Upper lobe of left lung (tissue), 6 donors: ENCODE results near the gene CEP63. TPM values are rescaled to one million over a fixed set of nuclear protein-coding genes. Genes with fewer than 3 reads are reported as not detected.

Experiments
- ATAC-seq, 2 donors: fragments of 200-7000 bp; cut with Tn5 transposase; one replicate each; pipeline ENCODE4 v1.9.1; 2022; ENCODE audit warnings: mild to moderate bottlenecking in 2 of 2, moderate library complexity in 2 of 2; ENCODE audit not compliant: low FRiP score in 2 of 2
- DNase-seq, 2 donors: peaks; one replicate each; pipeline ENCODE4 v3.0.0-alpha.2; 2019 to 2020
- H3K27ac ChIP-seq, 4 donors: fragments of 200-600 bp; sonication (generic); one replicate each; pipeline ENCODE4 v1.5.1; 2016 to 2019
- H3K27me3 ChIP-seq, 4 donors: fragments of 200-600 bp; sonication (generic); one replicate each; pipeline ENCODE4 v1.5.1; 2017 to 2019
- H3K36me3 ChIP-seq, 4 donors: fragments of 200-600 bp; sonication (generic); one replicate each; pipeline ENCODE4 v1.5.1; 2016 to 2019
- H3K4me1 ChIP-seq, 4 donors: fragments of 200-600 bp; sonication (generic); one replicate each; pipeline ENCODE4 v1.5.1; 2018 to 2019
- H3K4me3 ChIP-seq, 4 donors: fragments of 200-600 bp; sonication (generic); one replicate each; pipeline ENCODE4 v1.5.1; 2017 to 2019; ENCODE audit warnings: mild to moderate bottlenecking in 2 of 4, moderate library complexity in 1 of 4
- H3K9me3 ChIP-seq, 4 donors: fragments of 200-600 bp; sonication (generic); one replicate each; pipeline ENCODE4 v1.5.1; 2018 to 2019
- EP300 ChIP-seq, 4 donors: sonication (generic); formaldehyde crosslinking; IDR thresholded peaks; one replicate each; pipeline ENCODE4 v1.5.1; 2017; ENCODE audit warnings: antibody characterized with exemption in 4 of 4, control low read depth in 2 of 4
- POLR2A ChIP-seq, 4 donors: fragments of 450-650 bp; IDR thresholded peaks; one replicate each; pipeline ENCODE4 v1.5.1; 2016 to 2017; ENCODE audit warnings: antibody characterized with exemption in 4 of 4, mild to moderate bottlenecking in 2 of 4
- POLR2AphosphoS5 ChIP-seq, 2 donors: sonication (generic); formaldehyde crosslinking; IDR thresholded peaks; one replicate each; pipeline ENCODE4 v1.5.1; 2017; ENCODE audit warnings: antibody characterized with exemption in 2 of 2
- WGBS, 2 donors: methylation state at CpG; one replicate each; pipeline ENCODE4 v1.1.5; 2017 to 2018; 5-methylcytosine and 5-hydroxymethylcytosine counted together
- total RNA-seq, 6 donors: library from RNA; depleted of rRNA in 4 of 6; stranded (reverse); fragments of >200 nt in 4 of 6; gene quantifications; one replicate each; pipeline versions ENCODE4 v1.1.0 to v1.2.1, GENCODE V29; 2016 to 2021
- TF ChIP-seq, protein P1 (sequence below), 6 experiments: fragments of 450-650 bp in 4 of 6; fragments of 200-600 bp in 2 of 6; sonication (generic) in 2 of 6; IDR thresholded peaks; one replicate each; pipeline ENCODE4 v1.5.1; 2016 to 2019; ENCODE audit warnings: antibody characterized with exemption in 6 of 6
- donor health status: DM: no; HTN: no; CAD: no; lungs with moderate emphysema.
- donor health status: DM: no; HTN: yes; CAD: no; lungs with severe emphysema.

The CEP63 gene
- total RNA-seq, 6 donors from 2014 or later, result 13.8 to 44.0 (median 20.6) TPM

DNA sequence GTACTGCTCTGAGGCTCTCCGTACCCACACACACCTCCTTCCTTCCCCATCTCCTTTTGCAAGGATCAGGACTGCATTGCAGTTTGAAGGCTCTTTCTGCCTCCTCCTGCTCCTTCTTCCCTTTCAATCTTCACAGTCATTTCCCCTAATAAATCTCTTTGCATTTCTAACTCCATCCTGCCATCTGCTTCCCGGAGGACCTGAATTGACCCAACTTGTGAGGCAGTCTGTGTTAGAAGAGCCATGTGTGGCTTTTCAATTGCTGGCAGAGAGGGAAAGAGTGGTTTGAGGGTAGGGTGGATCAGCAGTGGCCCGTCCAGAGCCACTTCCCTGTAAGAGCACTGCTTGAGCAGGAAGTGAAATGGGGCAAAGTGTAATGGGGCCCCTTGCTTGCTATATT is 35.9 kb upstream of the CEP63 start:
- Histone ChIP-seq H3K27me3 (no peaks in the 10 kb centered on the region), H3K4me1 (peaks cover 7 to 36% (median 18%) of the 10 kb centered on the region in 4 donors), H3K4me3 (no peak overlapping the region), H3K9me3 (no peaks in the 10 kb centered on the region), H3K27ac (no peak overlapping the region), H3K36me3 (no peaks in the 10 kb centered on the region)
- DNase-seq (no peak), ATAC-seq (no peak)
- 44 to 63% methylated on average over 2 to 3 of the region's 3 CpGs for WGBS, 2 donors
- no peak for TF ChIP-seq POLR2AphosphoS5 (IDR thresholded peaks at IDR 0.05)
- no peak for TF ChIP-seq POLR2A (IDR thresholded peaks at IDR 0.05)
- TF ChIP-seq, protein P1, sequence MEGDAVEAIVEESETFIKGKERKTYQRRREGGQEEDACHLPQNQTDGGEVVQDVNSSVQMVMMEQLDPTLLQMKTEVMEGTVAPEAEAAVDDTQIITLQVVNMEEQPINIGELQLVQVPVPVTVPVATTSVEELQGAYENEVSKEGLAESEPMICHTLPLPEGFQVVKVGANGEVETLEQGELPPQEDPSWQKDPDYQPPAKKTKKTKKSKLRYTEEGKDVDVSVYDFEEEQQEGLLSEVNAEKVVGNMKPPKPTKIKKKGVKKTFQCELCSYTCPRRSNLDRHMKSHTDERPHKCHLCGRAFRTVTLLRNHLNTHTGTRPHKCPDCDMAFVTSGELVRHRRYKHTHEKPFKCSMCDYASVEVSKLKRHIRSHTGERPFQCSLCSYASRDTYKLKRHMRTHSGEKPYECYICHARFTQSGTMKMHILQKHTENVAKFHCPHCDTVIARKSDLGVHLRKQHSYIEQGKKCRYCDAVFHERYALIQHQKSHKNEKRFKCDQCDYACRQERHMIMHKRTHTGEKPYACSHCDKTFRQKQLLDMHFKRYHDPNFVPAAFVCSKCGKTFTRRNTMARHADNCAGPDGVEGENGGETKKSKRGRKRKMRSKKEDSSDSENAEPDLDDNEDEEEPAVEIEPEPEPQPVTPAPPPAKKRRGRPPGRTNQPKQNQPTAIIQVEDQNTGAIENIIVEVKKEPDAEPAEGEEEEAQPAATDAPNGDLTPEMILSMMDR (IDR thresholded peaks at IDR 0.05), result no peak
- no peak for TF ChIP-seq EP300 (IDR thresholded peaks at IDR 0.05)

DNA sequence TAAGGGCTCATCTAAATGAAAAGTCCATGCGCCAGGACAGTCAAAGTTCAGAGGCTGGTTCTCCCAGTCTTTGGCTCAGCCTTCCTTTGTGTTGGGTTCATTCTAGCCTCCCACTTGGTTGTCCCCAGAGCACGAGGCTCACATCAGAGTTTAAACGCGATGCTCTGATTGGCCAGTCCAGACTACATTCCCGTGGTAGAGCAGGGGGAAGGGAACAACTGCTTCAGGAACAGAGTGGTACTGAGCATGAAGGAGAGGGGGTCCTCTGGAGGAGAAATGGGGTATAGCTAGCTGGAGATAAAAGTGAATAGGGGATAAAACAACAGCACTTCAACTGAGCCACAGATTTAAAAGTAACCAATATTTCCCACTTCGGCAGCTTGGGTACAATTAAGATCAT is 32.2 kb upstream of the CEP63 start:
- H3K36me3 ChIP-seq, result no peaks in the 10 kb centered on the region
- H3K4me3 ChIP-seq, result no peak overlapping the region
- H3K27ac ChIP-seq, result no peak overlapping the region
- WGBS, 2 donors, result 61 to 70% methylated on average over 6 of the region's 6 CpGs
- no peaks in the 10 kb centered on the region for H3K27me3 ChIP-seq
- DNase-seq, result no peak
- ATAC-seq, result no peak
- peaks cover 0 to 7% (median 0%) of the 10 kb centered on the region in 4 donors for H3K4me1 ChIP-seq
- H3K9me3 ChIP-seq, result no peaks in the 10 kb centered on the region
- no peak for TF ChIP-seq POLR2AphosphoS5 (IDR thresholded peaks at IDR 0.05)
- no peak for TF ChIP-seq POLR2A (IDR thresholded peaks at IDR 0.05)
- TF ChIP-seq, protein P1 (IDR thresholded peaks at IDR 0.05), result no peak
- no peak for TF ChIP-seq EP300 (IDR thresholded peaks at IDR 0.05)

DNA sequence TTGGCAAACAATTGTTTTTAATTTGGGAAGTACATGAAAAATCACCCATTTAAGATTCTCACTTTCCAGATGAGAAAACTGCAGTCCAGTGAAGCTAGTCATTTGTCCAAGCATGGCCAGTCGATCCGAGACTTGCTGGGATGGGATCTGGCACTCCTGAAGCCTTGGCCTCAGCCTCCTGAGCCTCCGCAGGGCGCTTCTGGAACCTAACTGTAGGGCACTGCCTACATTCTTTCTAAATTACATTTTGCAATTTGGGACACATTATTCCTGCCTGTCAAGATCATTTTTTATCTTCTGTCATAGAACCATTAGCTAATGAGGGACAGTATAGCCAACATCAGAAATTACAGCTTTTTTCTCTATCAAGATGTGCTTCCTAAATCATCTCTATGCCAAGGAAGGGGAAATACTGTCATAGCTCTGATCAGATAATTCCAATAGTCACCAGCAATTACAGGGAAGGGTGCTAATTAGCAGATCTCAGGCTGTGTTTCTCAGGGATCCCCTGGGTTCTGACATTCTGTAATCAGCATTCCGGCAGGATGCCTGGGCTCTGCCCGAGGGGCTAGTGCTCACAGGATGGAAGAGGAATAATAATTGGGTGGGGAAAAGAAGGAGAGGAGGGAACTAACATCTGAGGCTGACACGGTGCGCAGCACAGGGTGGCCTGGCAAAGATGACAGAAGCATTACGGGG is 28.3 kb upstream of the CEP63 start:
- DNase-seq (no peak), ATAC-seq (peak in 1 of 2 donors; percentile 68)
- Histone ChIP-seq H3K27me3 (no peaks in the 10 kb centered on the region), H3K36me3 (no peaks in the 10 kb centered on the region), H3K4me3 (no peak overlapping the region), H3K4me1 (peaks cover 0 to 5% (median 0%) of the 10 kb centered on the region in 4 donors), H3K27ac (no peak overlapping the region), H3K9me3 (no peaks in the 10 kb centered on the region)
- TF ChIP-seq POLR2A (IDR thresholded peaks at IDR 0.05) (no peak), EP300 (IDR thresholded peaks at IDR 0.05) (no peak)
- TF ChIP-seq, protein P1 (IDR thresholded peaks at IDR 0.05), result no peak
- 90 to 95% methylated on average over 9 of the region's 9 CpGs for WGBS, 2 donors

DNA sequence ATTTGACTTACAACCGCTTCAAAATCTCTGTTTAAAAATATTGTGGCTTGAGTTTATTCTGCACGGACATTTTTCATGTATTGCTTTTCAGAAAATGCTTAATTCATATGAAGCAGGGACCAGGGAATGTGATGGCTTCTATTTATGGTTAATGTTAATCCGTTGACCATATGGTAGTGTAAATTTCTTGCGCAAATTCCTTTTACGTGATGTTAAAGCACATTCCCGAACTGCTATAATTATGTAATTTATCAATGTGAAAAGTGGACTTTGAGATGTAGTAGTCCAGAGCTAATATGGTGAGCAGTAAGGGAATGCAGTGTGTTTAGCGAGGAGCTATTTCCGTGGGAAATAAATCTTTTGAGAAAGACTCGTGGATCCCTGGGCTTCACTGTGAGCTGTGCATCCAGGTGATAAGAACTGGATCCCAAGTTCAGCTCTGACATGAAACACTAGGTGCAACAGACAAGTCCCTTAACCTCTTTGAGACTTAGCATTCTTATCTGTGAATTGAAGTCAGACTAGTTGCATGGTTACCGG is 27.4 kb upstream of the CEP63 start:
- H3K4me1 ChIP-seq, result peaks cover 0 to 6% (median 2%) of the 10 kb centered on the region in 4 donors
- TF ChIP-seq, protein P1 (IDR thresholded peaks at IDR 0.05), result no peak
- TF ChIP-seq EP300 (IDR thresholded peaks at IDR 0.05), result no peak
- no peak for TF ChIP-seq POLR2A (IDR thresholded peaks at IDR 0.05)
- TF ChIP-seq POLR2AphosphoS5 (IDR thresholded peaks at IDR 0.05), result no peak
- H3K9me3 ChIP-seq, result no peaks in the 10 kb centered on the region
- WGBS, 2 donors, result 81 to 88% methylated on average over 10 of the region's 10 CpGs
- H3K27ac ChIP-seq, result no peak overlapping the region
- DNase-seq (no peak), ATAC-seq (no peak)
- no peak overlapping the region for H3K4me3 ChIP-seq
- no peaks in the 10 kb centered on the region for H3K36me3 ChIP-seq
- no peaks in the 10 kb centered on the region for H3K27me3 ChIP-seq

DNA sequence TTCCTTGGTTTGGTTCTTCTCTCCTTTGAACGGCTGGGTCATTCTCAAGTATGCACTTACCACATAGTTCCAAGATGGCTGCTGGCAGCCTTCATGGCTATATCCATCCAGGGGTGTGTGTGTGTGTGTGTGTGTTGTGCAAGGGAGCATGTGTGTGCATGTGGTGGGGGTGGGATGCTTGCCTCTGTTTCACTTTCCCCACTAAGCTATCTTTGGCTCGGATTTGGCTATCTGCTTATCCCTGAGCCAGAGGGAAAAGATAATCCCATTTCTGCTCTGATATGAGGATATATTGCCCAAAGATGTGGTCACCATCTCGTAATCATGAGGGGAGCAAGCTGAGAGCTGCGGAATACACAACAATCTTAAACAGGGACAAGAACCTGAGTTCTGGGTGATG is 26.3 kb upstream of the CEP63 start:
- Histone ChIP-seq H3K36me3 (no peaks in the 10 kb centered on the region), H3K27me3 (no peaks in the 10 kb centered on the region), H3K4me1 (peaks cover 0 to 9% (median 2%) of the 10 kb centered on the region in 4 donors), H3K9me3 (no peaks in the 10 kb centered on the region), H3K4me3 (no peak overlapping the region), H3K27ac (no peak overlapping the region)
- no peak for ATAC-seq
- no peak for DNase-seq
- WGBS, 2 donors, result 80 to 86% methylated on average over 4 of the region's 4 CpGs
- TF ChIP-seq POLR2A (IDR thresholded peaks at IDR 0.05) (no peak), POLR2AphosphoS5 (IDR thresholded peaks at IDR 0.05) (no peak), EP300 (IDR thresholded peaks at IDR 0.05) (no peak)
- TF ChIP-seq, protein P1 (IDR thresholded peaks at IDR 0.05), result no peak
